HEK293 (cell line): Measurements from ENCODE around the gene PDE11A.

ENCODE experiments used
- CTCF ChIA-PET: fragments of 350-600 bp; formaldehyde crosslinking; extraction: SDS; loops from one replicate; lab custom pipeline; 2021; ENCODE audit warnings: antibody characterized with exemption; lab: Yijun Ruan, JAX
- POLR2A ChIA-PET: fragments of 300-600 bp; formaldehyde crosslinking; extraction: SDS; loops from one replicate; lab custom pipeline; 2020; ENCODE audit warnings: antibody characterized with exemption, inconsistent platforms; lab: Yijun Ruan, JAX
- H3K27ac ChIP-seq: fragments of 200-500 bp; sonication (Bioruptor generic); 2 replicates; pipeline ENCODE4 v1.5.1; 2014; ENCODE audit warnings: low read depth, low read length, control low read depth, inconsistent platforms; ENCODE audit errors: extremely low read depth
- H3K36me3 ChIP-seq, 2 experiments: fragments of 200-500 bp in 1 of 2; sonication (Bioruptor generic) in 1 of 2; 1 replicate in 1 of 2; 2 replicates in 1 of 2; pipeline ENCODE4 v1.5.1; 2014 to 2017; ENCODE audit warnings: inconsistent platforms in 2 of 2, low read length in 2 of 2; ENCODE audit not compliant: control insufficient read depth in 2 of 2, insufficient read depth in 1 of 2
- H3K4me1 ChIP-seq: fragments of 200-500 bp; sonication (Bioruptor generic); 2 replicates; pipeline ENCODE4 v1.5.1; 2014; ENCODE audit warnings: mild to moderate bottlenecking, low read length, inconsistent platforms; ENCODE audit not compliant: control insufficient read depth, insufficient read depth
- H3K4me3 ChIP-seq: 2 replicates; pipeline ENCODE4 v1.5.1; 2011; ENCODE audit warnings: low read depth, mild to moderate bottlenecking, control low read depth, low read length, moderate library complexity
- H3K9me3 ChIP-seq: fragments of 200-500 bp; sonication (Bioruptor generic); 2 replicates; pipeline ENCODE4 v1.5.1; 2014; ENCODE audit warnings: low read depth, low read length, inconsistent platforms; ENCODE audit not compliant: control insufficient read depth, insufficient read depth
- HOXC10 ChIP-seq: sonication (generic); formaldehyde crosslinking; IDR thresholded peaks from 2 replicates; pipeline ENCODE4 v1.8.1; 2023; ENCODE audit warnings: mild to moderate bottlenecking, missing genetic modification reagents
- MEIS1 ChIP-seq: sonication (generic); formaldehyde crosslinking; IDR thresholded peaks from 2 replicates; pipeline ENCODE4 v1.8.1; 2022; ENCODE audit warnings: missing genetic modification reagents, mild to moderate bottlenecking, borderline replicate concordance
- PRDM1 ChIP-seq: fragments of 450-650 bp; formaldehyde crosslinking; IDR thresholded peaks from 2 replicates; pipeline ENCODE4; 2016; ENCODE audit warnings: missing biosample characterization, missing genetic modification characterization
- SCRT1 ChIP-seq: fragments of 450-650 bp; formaldehyde crosslinking; IDR thresholded peaks from 2 replicates; pipeline ENCODE4 v1.5.1; 2016; ENCODE audit warnings: missing biosample characterization, missing genetic modification characterization, borderline replicate concordance
- SCRT2 ChIP-seq: fragments of 450-650 bp; formaldehyde crosslinking; IDR thresholded peaks from 2 replicates; pipeline ENCODE4 v1.5.1; 2016; ENCODE audit warnings: missing biosample characterization, missing genetic modification characterization
- ZBTB1 ChIP-seq: fragments of 450-650 bp; formaldehyde crosslinking; IDR thresholded peaks from 2 replicates; pipeline ENCODE4 v1.5.1; 2016; ENCODE audit warnings: missing biosample characterization, missing genetic modification characterization
- ZBTB17 ChIP-seq: fragments of 450-650 bp; formaldehyde crosslinking; IDR thresholded peaks from 2 replicates; pipeline ENCODE4 v1.5.1; 2016; ENCODE audit warnings: missing biosample characterization, missing genetic modification characterization
- ZBTB7A ChIP-seq: fragments of 450-650 bp; formaldehyde crosslinking; IDR thresholded peaks from 2 replicates; pipeline ENCODE4 v1.5.1; 2016; ENCODE audit warnings: low read depth, missing biosample characterization, missing genetic modification characterization
- ZFP37 ChIP-seq: fragments of 450-650 bp; formaldehyde crosslinking; IDR thresholded peaks from 2 replicates; pipeline ENCODE4 v1.5.1; 2016; ENCODE audit warnings: missing biosample characterization, missing genetic modification characterization
- ZFP69B ChIP-seq: fragments of 450-650 bp; formaldehyde crosslinking; IDR thresholded peaks from 2 replicates; pipeline ENCODE4 v1.5.1; 2016; ENCODE audit warnings: missing biosample characterization, missing genetic modification characterization
- ZNF133 ChIP-seq: fragments of 450-650 bp; formaldehyde crosslinking; IDR thresholded peaks from 2 replicates; pipeline ENCODE4 v1.5.1; 2016; ENCODE audit warnings: missing biosample characterization, missing genetic modification characterization
- ZNF157 ChIP-seq: fragments of 450-650 bp; formaldehyde crosslinking; IDR thresholded peaks from 2 replicates; pipeline ENCODE4 v1.5.1; 2016; ENCODE audit warnings: missing biosample characterization, missing genetic modification characterization
- ZNF239 ChIP-seq: fragments of 450-650 bp; formaldehyde crosslinking; IDR thresholded peaks from 2 replicates; pipeline ENCODE4 v1.5.1; 2016; ENCODE audit warnings: missing biosample characterization, missing genetic modification characterization
- ZNF501 ChIP-seq: fragments of 450-650 bp; formaldehyde crosslinking; IDR thresholded peaks from 2 replicates; pipeline ENCODE4 v1.5.1; 2016; ENCODE audit warnings: missing biosample characterization, missing genetic modification characterization
- ZNF510 ChIP-seq: fragments of 450-650 bp; formaldehyde crosslinking; IDR thresholded peaks from 2 replicates; pipeline ENCODE4 v1.5.1; 2018; ENCODE audit warnings: mild to moderate bottlenecking, missing genetic modification characterization, missing biosample characterization; ENCODE audit not compliant: insufficient replicate concordance
- ZNF548 ChIP-seq: fragments of 450-650 bp; formaldehyde crosslinking; IDR thresholded peaks from 2 replicates; pipeline ENCODE4 v1.5.1; 2016; ENCODE audit warnings: missing biosample characterization, missing genetic modification characterization
- ZNF561 ChIP-seq: fragments of 450-650 bp; IDR thresholded peaks from 2 replicates; pipeline ENCODE4 v1.5.1; 2018; ENCODE audit warnings: missing biosample characterization, missing genetic modification characterization, borderline replicate concordance
- ZNF623 ChIP-seq: fragments of 450-650 bp; formaldehyde crosslinking; IDR thresholded peaks from 2 replicates; pipeline ENCODE4 v1.5.1; 2016; ENCODE audit warnings: missing biosample characterization, missing genetic modification characterization
- ZNF658 ChIP-seq: fragments of 450-650 bp; formaldehyde crosslinking; IDR thresholded peaks from 2 replicates; pipeline ENCODE4; 2016; ENCODE audit warnings: missing biosample characterization, missing genetic modification characterization
- ZNF701 ChIP-seq: fragments of 450-650 bp; formaldehyde crosslinking; IDR thresholded peaks from 2 replicates; pipeline ENCODE4 v1.5.1; 2016; ENCODE audit warnings: missing biosample characterization, missing genetic modification characterization
- ZNF747 ChIP-seq: fragments of 450-650 bp; formaldehyde crosslinking; IDR thresholded peaks from 2 replicates; pipeline ENCODE4 v1.5.1; 2016; ENCODE audit warnings: missing biosample characterization, missing genetic modification characterization
- ZNF777 ChIP-seq: fragments of 450-650 bp; formaldehyde crosslinking; IDR thresholded peaks from 2 replicates; pipeline ENCODE4 v1.5.1; 2017; ENCODE audit warnings: missing biosample characterization, missing genetic modification characterization, borderline replicate concordance
- TF ChIP-seq, protein P1 (sequence below): fragments of 450-650 bp; formaldehyde crosslinking; IDR thresholded peaks from 2 replicates; pipeline ENCODE4 v1.5.1; 2016; ENCODE audit warnings: missing biosample characterization, missing genetic modification characterization
- TF ChIP-seq, protein P2 (sequence below): fragments of 450-650 bp; formaldehyde crosslinking; IDR thresholded peaks from 2 replicates; pipeline ENCODE4 v1.5.1; 2016; ENCODE audit warnings: missing biosample characterization, missing genetic modification characterization
- TF ChIP-seq, protein P3 (sequence below): fragments of 450-650 bp; formaldehyde crosslinking; optimal IDR thresholded peaks from 2 replicates; pipeline ENCODE3; 2016; ENCODE audit warnings: missing biosample characterization, mild to moderate bottlenecking, missing genetic modification characterization
- TF ChIP-seq, protein P4 (sequence below): fragments of 450-650 bp; IDR thresholded peaks from 2 replicates; pipeline ENCODE4 v1.5.1; 2018; ENCODE audit warnings: missing biosample characterization, mild to moderate bottlenecking, missing genetic modification characterization
- TF ChIP-seq, protein P5 (sequence below): fragments of 450-650 bp; formaldehyde crosslinking; IDR thresholded peaks from 2 replicates; pipeline ENCODE4; 2016; ENCODE audit warnings: missing biosample characterization, missing genetic modification characterization
- TF ChIP-seq, protein P6 (sequence below): fragments of 450-650 bp; formaldehyde crosslinking; IDR thresholded peaks from 2 replicates; pipeline ENCODE4 v1.5.1; 2016; ENCODE audit warnings: missing biosample characterization, missing genetic modification characterization
- TF ChIP-seq, protein P7 (sequence below): sonication (generic); formaldehyde crosslinking; IDR thresholded peaks from 2 replicates; pipeline ENCODE4 v1.8.1; 2022; ENCODE audit warnings: mild to moderate bottlenecking, moderate library complexity, missing genetic modification reagents

Gene PDE11A

DNA sequence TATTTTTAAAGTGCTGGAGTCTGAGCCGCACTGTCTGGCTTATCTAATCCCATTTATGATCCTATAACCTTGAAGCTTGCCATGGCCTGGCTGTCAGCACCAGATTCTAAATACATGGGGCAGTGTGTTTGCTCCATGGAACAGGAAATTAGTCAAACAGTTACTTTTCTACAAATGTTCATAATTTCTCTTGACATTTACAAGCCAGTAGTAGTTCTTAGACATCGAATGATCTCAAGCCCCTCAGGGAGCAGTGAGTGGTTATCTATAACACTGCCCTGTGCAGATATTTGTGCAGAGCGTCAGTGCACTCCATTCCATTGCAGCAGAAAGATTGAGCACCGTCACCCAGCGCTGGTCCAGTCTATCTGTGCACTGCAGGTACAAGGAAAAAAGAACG is 474.8 kb downstream of the PDE11A start (continued):
- TF ChIP-seq, protein P1, sequence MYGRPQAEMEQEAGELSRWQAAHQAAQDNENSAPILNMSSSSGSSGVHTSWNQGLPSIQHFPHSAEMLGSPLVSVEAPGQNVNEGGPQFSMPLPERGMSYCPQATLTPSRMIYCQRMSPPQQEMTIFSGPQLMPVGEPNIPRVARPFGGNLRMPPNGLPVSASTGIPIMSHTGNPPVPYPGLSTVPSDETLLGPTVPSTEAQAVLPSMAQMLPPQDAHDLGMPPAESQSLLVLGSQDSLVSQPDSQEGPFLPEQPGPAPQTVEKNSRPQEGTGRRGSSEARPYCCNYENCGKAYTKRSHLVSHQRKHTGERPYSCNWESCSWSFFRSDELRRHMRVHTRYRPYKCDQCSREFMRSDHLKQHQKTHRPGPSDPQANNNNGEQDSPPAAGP (tag by site-specific recombination) = no peak
- TF ChIP-seq ZNF623 = no peak

DNA sequence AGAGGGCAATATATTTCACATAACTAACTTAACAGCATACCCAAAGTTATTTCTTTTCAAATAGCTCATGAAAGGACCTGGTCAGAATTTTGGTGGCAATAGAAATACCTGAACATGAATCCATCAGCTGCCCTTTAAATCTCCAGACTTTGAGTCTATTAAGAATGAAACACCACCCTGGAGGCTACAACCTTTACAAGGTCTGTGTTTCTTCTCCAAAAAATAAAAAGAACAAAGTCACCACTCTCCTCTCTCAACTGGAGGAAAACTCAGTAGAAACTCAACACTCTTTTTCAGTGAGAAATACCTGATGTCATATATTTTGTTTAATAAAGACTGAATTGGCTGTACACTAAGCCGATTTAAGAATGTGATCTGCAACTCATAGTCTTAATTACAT is 475.7 kb downstream of the PDE11A start:
- no peak overlapping the region for H3K27ac ChIP-seq
- POLR2A ChIA-PET = no interaction called here

DNA sequence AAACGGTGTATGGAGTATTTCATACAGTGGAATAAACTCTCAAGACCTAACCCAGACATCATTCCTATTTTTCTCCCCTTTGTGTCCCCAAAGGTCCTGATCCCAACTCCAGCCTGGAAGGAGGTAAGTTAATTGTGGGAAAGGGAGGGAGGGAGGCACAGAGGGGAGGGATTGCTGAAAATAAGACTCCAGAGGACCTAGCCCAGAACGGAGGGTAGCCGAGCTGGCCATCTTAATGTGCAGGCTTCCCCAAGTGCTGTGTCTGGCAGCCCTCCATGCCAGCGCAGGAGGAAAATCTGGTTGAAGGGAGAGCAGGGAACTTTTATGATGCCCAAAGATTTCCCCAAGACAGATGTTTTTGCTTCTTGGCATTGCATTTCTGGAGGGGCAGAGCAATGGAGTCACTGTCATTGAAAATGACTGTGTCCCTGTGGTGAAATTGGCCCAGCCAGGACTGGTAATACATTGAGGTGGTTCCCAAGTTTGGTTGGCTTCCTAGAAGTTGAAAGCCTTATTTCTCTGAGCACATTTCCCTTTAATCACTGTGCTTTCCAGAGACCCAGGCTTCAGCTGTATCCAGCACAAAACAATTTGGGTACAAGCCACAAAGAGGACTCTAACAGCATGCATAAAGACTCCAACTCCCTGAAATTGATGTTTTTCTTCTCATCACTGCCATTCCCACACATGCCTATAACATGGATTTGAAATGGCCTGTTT is 477.3 kb downstream of the PDE11A start:
- ChIA-PET POLR2A (no interaction called here), CTCF (interaction anchor here (3.9 kb wide), 1 partner anchor 9 kb away, joined by 19 read pairs; no protein-coding TSS in a partner anchor)
- no peaks in the 10 kb centered on the region for H3K36me3 ChIP-seq
- TF ChIP-seq, protein P2, sequence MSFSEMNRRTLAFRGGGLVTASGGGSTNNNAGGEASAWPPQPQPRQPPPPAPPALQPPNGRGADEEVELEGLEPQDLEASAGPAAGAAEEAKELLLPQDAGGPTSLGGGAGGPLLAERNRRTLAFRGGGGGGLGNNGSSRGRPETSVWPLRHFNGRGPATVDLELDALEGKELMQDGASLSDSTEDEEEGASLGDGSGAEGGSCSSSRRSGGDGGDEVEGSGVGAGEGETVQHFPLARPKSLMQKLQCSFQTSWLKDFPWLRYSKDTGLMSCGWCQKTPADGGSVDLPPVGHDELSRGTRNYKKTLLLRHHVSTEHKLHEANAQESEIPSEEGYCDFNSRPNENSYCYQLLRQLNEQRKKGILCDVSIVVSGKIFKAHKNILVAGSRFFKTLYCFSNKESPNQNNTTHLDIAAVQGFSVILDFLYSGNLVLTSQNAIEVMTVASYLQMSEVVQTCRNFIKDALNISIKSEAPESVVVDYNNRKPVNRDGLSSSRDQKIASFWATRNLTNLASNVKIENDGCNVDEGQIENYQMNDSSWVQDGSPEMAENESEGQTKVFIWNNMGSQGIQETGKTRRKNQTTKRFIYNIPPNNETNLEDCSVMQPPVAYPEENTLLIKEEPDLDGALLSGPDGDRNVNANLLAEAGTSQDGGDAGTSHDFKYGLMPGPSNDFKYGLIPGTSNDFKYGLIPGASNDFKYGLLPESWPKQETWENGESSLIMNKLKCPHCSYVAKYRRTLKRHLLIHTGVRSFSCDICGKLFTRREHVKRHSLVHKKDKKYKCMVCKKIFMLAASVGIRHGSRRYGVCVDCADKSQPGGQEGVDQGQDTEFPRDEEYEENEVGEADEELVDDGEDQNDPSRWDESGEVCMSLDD = no peak
- TF ChIP-seq ZBTB1 (tag by site-specific recombination) = no peak
- no peak for TF ChIP-seq ZFP69B (tag by site-specific recombination)
- TF ChIP-seq, protein P3, sequence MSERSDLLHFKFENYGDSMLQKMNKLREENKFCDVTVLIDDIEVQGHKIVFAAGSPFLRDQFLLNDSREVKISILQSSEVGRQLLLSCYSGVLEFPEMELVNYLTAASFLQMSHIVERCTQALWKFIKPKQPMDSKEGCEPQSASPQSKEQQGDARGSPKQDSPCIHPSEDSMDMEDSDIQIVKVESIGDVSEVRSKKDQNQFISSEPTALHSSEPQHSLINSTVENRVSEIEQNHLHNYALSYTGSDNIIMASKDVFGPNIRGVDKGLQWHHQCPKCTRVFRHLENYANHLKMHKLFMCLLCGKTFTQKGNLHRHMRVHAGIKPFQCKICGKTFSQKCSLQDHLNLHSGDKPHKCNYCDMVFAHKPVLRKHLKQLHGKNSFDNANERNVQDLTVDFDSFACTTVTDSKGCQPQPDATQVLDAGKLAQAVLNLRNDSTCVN (tag by site-specific recombination) = no peak
- TF ChIP-seq ZNF561 (tag by site-specific recombination) = no peak
- TF ChIP-seq ZNF239 (tag by site-specific recombination) = no peak
- no peak for TF ChIP-seq PRDM1 (tag by site-specific recombination)
- no peak for TF ChIP-seq ZNF501 (tag by site-specific recombination)
- TF ChIP-seq ZNF777 = no peak

More for the DNA sequence above, 475.7 kb downstream of the PDE11A start:
- CTCF ChIA-PET = interaction anchor here (0.5 to 0.6 kb wide), 2 partner anchors 104 to 361 kb away, joined by 3 read pairs; no protein-coding TSS in a partner anchor
- TF ChIP-seq ZNF510 (tag by site-specific recombination) (no peak), ZNF658 (no peak), ZNF133 (tag by site-specific recombination) (no peak), MEIS1 (CRISPR knock-in tag) (no peak), ZNF747 (no peak), ZFP37 (tag by site-specific recombination) (no peak), ZNF701 (no peak), SCRT1 (tag by site-specific recombination) (no peak), ZNF548 (tag by site-specific recombination) (no peak), HOXC10 (no peak), ZBTB17 (no peak), SCRT2 (no peak), ZBTB7A (no peak), ZNF777 (no peak), ZNF157 (no peak)
- TF ChIP-seq, protein P4, sequence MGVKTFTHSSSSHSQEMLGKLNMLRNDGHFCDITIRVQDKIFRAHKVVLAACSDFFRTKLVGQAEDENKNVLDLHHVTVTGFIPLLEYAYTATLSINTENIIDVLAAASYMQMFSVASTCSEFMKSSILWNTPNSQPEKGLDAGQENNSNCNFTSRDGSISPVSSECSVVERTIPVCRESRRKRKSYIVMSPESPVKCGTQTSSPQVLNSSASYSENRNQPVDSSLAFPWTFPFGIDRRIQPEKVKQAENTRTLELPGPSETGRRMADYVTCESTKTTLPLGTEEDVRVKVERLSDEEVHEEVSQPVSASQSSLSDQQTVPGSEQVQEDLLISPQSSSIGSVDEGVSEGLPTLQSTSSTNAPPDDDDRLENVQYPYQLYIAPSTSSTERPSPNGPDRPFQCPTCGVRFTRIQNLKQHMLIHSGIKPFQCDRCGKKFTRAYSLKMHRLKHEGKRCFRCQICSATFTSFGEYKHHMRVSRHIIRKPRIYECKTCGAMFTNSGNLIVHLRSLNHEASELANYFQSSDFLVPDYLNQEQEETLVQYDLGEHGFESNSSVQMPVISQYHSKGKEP (tag by site-specific recombination) = no peak
- TF ChIP-seq, protein P5, sequence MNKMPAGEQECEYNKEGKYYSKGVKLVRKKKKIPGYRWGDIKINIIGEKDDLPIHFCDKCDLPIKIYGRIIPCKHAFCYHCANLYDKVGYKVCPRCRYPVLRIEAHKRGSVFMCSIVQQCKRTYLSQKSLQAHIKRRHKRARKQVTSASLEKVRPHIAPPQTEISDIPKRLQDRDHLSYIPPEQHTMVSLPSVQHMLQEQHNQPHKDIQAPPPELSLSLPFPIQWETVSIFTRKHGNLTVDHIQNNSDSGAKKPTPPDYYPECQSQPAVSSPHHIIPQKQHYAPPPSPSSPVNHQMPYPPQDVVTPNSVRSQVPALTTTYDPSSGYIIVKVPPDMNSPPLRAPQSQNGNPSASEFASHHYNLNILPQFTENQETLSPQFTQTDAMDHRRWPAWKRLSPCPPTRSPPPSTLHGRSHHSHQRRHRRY (tag by site-specific recombination) = no peak
- TF ChIP-seq, protein P6, sequence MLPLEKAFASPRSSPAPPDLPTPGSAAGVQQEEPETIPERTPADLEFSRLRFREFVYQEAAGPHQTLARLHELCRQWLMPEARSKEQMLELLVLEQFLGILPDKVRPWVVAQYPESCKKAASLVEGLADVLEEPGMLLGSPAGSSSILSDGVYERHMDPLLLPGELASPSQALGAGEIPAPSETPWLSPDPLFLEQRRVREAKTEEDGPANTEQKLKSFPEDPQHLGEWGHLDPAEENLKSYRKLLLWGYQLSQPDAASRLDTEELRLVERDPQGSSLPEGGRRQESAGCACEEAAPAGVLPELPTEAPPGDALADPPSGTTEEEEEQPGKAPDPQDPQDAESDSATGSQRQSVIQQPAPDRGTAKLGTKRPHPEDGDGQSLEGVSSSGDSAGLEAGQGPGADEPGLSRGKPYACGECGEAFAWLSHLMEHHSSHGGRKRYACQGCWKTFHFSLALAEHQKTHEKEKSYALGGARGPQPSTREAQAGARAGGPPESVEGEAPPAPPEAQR (tag by site-specific recombination) = no peak
- TF ChIP-seq, protein P7, sequence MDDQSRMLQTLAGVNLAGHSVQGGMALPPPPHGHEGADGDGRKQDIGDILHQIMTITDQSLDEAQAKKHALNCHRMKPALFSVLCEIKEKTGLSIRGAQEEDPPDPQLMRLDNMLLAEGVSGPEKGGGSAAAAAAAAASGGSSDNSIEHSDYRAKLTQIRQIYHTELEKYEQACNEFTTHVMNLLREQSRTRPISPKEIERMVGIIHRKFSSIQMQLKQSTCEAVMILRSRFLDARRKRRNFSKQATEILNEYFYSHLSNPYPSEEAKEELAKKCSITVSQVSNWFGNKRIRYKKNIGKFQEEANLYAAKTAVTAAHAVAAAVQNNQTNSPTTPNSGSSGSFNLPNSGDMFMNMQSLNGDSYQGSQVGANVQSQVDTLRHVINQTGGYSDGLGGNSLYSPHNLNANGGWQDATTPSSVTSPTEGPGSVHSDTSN = no peak
- no peaks in the 10 kb centered on the region for H3K36me3 ChIP-seq
- H3K9me3 ChIP-seq = no peaks in the 10 kb centered on the region
- H3K4me1 ChIP-seq = peaks cover 3% of the 10 kb centered on the region; the same call in 1 of the 2 replicates
- no peak overlapping the region for H3K4me3 ChIP-seq

More for the DNA sequence above, 477.3 kb downstream of the PDE11A start:
- Histone ChIP-seq H3K27ac (no peak overlapping the region), H3K4me3 (no peak overlapping the region), H3K4me1 (peaks cover 3% of the 10 kb centered on the region; the same call in 1 of the 2 replicates), H3K9me3 (no peaks in the 10 kb centered on the region)
